Heart left ventricle (tissue), 16 donors: ENCODE results near the gene CTNNA1. TPM values are rescaled to one million over a fixed set of nuclear protein-coding genes. Genes with fewer than 3 reads are reported as not detected.

Experiments
- ATAC-seq, 4 donors: fragments of 200-7000 bp; cut with Tn5 transposase; one replicate each; pipeline ENCODE4 v1.9.1; 2020 to 2022; ENCODE audit warnings: moderate library complexity in 4 of 4, mild to moderate bottlenecking in 3 of 4, moderate number of reproducible peaks in 1 of 4
- DNase-seq, 5 donors: peaks; one replicate each; pipeline ENCODE4 v3.0.0-alpha.2; 2020
- H3K27ac ChIP-seq, 12 donors: fragments of 200-600 bp; sonication (generic) in 4 of 12; one replicate each; pipeline versions ENCODE4 v1.5.0 to v1.8.0; 2016 to 2022; ENCODE audit warnings: mild to moderate bottlenecking in 2 of 12
- H3K27me3 ChIP-seq, 9 donors: fragments of 200-600 bp; sonication (generic) in 2 of 9; one replicate each; pipeline versions ENCODE4 v1.5.1 to v1.8.0; 2016 to 2022; ENCODE audit warnings: mild to moderate bottlenecking in 3 of 9
- H3K36me3 ChIP-seq, 9 donors: fragments of 200-600 bp; sonication (generic) in 2 of 9; one replicate each; pipeline versions ENCODE4 v1.5.0 to v1.8.0; 2018 to 2022; ENCODE audit warnings: mild to moderate bottlenecking in 2 of 9
- H3K4me1 ChIP-seq, 12 donors: fragments of 200-600 bp; sonication (generic) in 4 of 12; one replicate each; pipeline versions ENCODE4 v1.5.0 to v1.8.0; 2016 to 2022; ENCODE audit warnings: mild to moderate bottlenecking in 3 of 12
- H3K4me3 ChIP-seq, 12 donors: fragments of 200-600 bp; sonication (generic) in 4 of 12; one replicate each; pipeline versions ENCODE4 v1.5.0 to v1.8.0; 2017 to 2022; ENCODE audit warnings: mild to moderate bottlenecking in 9 of 12, moderate library complexity in 4 of 12
- H3K9me3 ChIP-seq, 12 donors: fragments of 200-600 bp; sonication (generic) in 4 of 12; one replicate each; pipeline versions ENCODE4 v1.5.0 to v1.8.0; 2016 to 2022; ENCODE audit warnings: mild to moderate bottlenecking in 1 of 12
- CTCF ChIP-seq, 12 donors: fragments of 200-600 bp; sonication (generic) in 4 of 12; IDR thresholded peaks; one replicate each; pipeline versions ENCODE4 v1.5.0 to v1.8.0; 2018 to 2022; ENCODE audit warnings: antibody characterized with exemption in 12 of 12, mild to moderate bottlenecking in 5 of 12
- POLR2A ChIP-seq, 2 donors: fragments of 450-650 bp; IDR thresholded peaks; one replicate each; pipeline ENCODE4 v1.6.1; 2017; ENCODE audit warnings: antibody characterized with exemption in 2 of 2, mild to moderate bottlenecking in 2 of 2, moderate library complexity in 2 of 2
- WGBS, 4 donors: extraction: QIAGEN DNeasy Blood & Tissue Kit in 2 of 4; methylation state at CpG; one replicate each; pipeline versions ENCODE4 v1.1.5 to v1.1.7; 2013 to 2018; 5-methylcytosine and 5-hydroxymethylcytosine counted together
- intact Hi-C, 10 donors: fragments of 100-400 bp; cut with DNase I; formaldehyde crosslinking; loops; one replicate each; pipeline versions ENCODE4 v1.11.1 to v1.14.2; 2022
- polyA plus RNA-seq, 2 donors: library from polyadenylated mRNA; stranded (reverse); fragments of 200-250 nt; gene quantifications; one replicate each; pipeline ENCODE4 v1.2.3, GENCODE V29; 2013
- total RNA-seq, 9 donors: library from RNA; depleted of rRNA in 2 of 9; stranded (reverse); fragments of >200 nt in 2 of 9; fragmentation: NEBNext Ultra II Directional in 3 of 9; extraction: Animal tissue kit (Norgen Biotek cat#: 25700) in 3 of 9; gene quantifications; one replicate each; pipeline versions ENCODE4 v1.1.0 to v1.2.4, GENCODE V29; 2016 to 2023
- donor health status: ischemic (EF 13 %, LVEDD 7.1; RV severe dilation, severe dysfunction).
- donor health status: healthy with polysubstance abuse.
- donor health status: DM: no; HTN: yes; CAD: no.
- donor health status: DM: no; HTN: no; CAD: no.
- donor health status: ischemic (EF 25% LVEDD 6.9; RV normal size, moderate dysfunction).
- donor health status: ischemic (EF 25% LVEDD 5.7; RV mildly dilated, moderate dysfunction).
- donor health status: healthy.
- donor health status: DM: yes; HTN: yes; CAD: no.
- donor health status: ischemic (EF 35%, LVEDD 5.7; RV mildly dilated, moderate dysfunction).
- donor health status: nonischemic (EF 11% LVEDD 7.7; RV severe dilation, severe dysfunction).
- donor health status: DM: yes; HTN: yes; CAD: no.
- donor health status: PGD.
- donor health status: ischemic (EF 29% LVEDD 5.4; RV normal size, mild dysfunction).
- donor health status: nonischemic (EF 23%, LVEDD 6.1; RV moderate dilation, normal function).

Gene CTNNA1
- total and polyA plus RNA-seq, 11 donors = 140 to 460 (median 399) TPM

GRCh38 chr5:138853132-138853531 lies 99.9 kb downstream of the CTNNA1 start:
- ATAC-seq (no peak), DNase-seq (no peak)
- Histone ChIP-seq H3K27me3 (no peaks in the 10 kb centered on the region), H3K36me3 (no peaks in the 10 kb centered on the region), H3K4me3 (no peak overlapping the region), H3K9me3 (no peaks in the 10 kb centered on the region), H3K27ac (no peak overlapping the region), H3K4me1 (peaks cover 7 to 50% (median 24%) of the 10 kb centered on the region in 12 donors)
- TF ChIP-seq CTCF (IDR thresholded peaks at IDR 0.05) = no peak
- TF ChIP-seq POLR2A (IDR thresholded peaks at IDR 0.05) = no peak
- intact Hi-C loops = no loop called here
- 69 to 80% (median 73%) methylated on average over 9 of the region's 9 CpGs for WGBS, 4 donors

- peaks cover 0 to 15% (median 0%) of the 10 kb centered on the region in 9 donors for H3K36me3 ChIP-seq
- intact Hi-C loops = no loop called here
- no peak overlapping the region for H3K4me3 ChIP-seq
- WGBS, 4 donors = 60 to 90% (median 70%) methylated on average over 1 of the region's 1 CpG
- H3K27me3 ChIP-seq = no peaks in the 10 kb centered on the region
- no peak overlapping the region for H3K27ac ChIP-seq
- peaks cover 0 to 17% (median 8%) of the 10 kb centered on the region in 12 donors for H3K9me3 ChIP-seq
- DNase-seq (no peak), ATAC-seq (no peak)
- peaks cover 0 to 62% (median 38%) of the 10 kb centered on the region in 12 donors for H3K4me1 ChIP-seq
- TF ChIP-seq CTCF (IDR thresholded peaks at IDR 0.05) (no peak), POLR2A (IDR thresholded peaks at IDR 0.05) (no peak)
These were observed 113.8 kb downstream of the CTNNA1 start for GRCh38 chr5:138867011-138867410.

- 69 to 87% (median 74%) methylated on average over 1 of the region's 1 CpG for WGBS, 4 donors
- H3K27me3 ChIP-seq = no peaks in the 10 kb centered on the region
- H3K9me3 ChIP-seq = peaks cover 0 to 1% (median 0%) of the 10 kb centered on the region in 12 donors
- intact Hi-C loops = no loop called here
- peaks cover 3 to 77% (median 53%) of the 10 kb centered on the region in 12 donors for H3K4me1 ChIP-seq
- H3K27ac ChIP-seq = no peak overlapping the region
- no peak for ATAC-seq
- peaks cover 0 to 2% (median 0%) of the 10 kb centered on the region in 9 donors for H3K36me3 ChIP-seq
- no peak overlapping the region for H3K4me3 ChIP-seq
- no peak for DNase-seq
- TF ChIP-seq POLR2A (IDR thresholded peaks at IDR 0.05) = no peak
- TF ChIP-seq CTCF (IDR thresholded peaks at IDR 0.05) = no peak
These were observed 115.8 kb downstream of the CTNNA1 start for GRCh38 chr5:138869038-138869437.

GRCh38 chr5:138869763-138870500 lies 116.7 kb downstream of the CTNNA1 start:
- Histone ChIP-seq H3K36me3 (no peaks in the 10 kb centered on the region), H3K9me3 (no peaks in the 10 kb centered on the region), H3K4me3 (no peak overlapping the region), H3K27me3 (no peaks in the 10 kb centered on the region), H3K4me1 (peaks cover 5 to 86% (median 59%) of the 10 kb centered on the region in 12 donors), H3K27ac (peak overlapping the region in 2 of 12 donors; percentile 1 to 6)
- TF ChIP-seq POLR2A (IDR thresholded peaks at IDR 0.05) (no peak), CTCF (IDR thresholded peaks at IDR 0.05) (no peak)
- peak in 1 of 4 donors; percentile 56 for ATAC-seq
- WGBS, 4 donors = 44 to 61% (median 58%) methylated on average over 5 of the region's 5 CpGs
- intact Hi-C loops = no loop called here
- no peak for DNase-seq
